ENCODE measurements around the gene CCSER1.

Gene CCSER1

DNA sequence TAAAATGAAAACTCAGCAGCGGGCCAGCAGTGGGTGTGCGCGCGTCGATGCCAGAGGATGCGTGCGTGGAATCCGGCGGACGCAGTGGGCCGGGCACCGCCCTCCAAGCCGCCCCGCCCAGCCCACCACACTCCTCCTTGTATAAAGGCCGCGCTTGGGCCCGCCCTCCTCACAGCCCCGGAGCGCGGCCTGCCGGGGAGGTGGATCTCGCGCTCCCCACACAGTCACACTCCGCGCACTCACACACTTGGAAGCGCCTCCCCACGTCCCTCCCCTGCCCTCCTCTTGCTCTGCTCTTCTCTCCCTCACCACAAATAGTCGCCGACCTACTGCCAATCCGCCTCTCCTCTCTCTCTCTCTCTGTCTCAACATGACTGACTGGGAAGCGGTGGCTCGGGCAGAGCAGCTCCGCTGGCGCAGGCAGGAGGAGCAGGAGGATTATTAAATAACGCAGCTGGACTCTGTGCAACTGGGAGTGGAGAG lies at the start of gene CCSER1:
TSS of gene CCSER1 (plus strand) at position 172 of the 483 bp plus-strand sequence.
- peak; percentile 45 for DNase-seq

DNA sequence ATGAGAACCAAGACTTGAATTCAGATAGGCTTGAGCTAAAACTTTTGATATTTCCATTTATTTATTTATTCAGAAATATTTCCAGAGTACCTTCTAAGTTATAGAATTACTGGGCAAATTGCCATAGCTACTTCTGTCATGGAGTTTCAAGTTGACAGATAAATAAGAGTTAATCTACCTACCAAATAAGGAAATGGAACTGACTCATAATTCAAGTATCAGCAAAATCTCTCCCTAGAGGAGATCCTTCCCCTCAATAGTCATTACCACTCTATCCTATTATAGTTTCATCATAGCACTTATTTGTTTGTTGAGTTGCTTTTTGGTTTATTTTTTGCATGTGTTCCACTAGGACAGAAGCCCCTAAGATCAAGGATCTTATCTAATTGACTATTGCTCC lies 48.8 kb upstream of the CCSER1 start:
- no peak for DNase-seq

DNA sequence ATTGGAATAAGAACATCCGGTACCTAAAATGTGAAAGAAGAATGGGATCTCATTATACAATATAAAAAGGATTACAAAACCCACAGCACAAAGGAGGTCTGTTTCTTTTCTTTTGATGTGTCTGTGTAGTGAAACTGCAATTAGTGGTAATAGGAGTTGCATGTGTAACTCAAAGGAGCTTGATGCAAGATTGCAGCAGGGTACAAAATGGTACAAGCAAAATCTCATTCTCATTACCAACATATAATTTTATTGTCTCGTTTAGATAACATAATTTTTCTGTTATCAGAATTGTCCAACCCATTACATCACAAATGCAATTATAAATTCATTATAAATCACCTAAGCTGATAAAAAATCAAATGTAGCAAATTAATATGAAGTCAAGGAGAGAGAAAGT lies 47.1 kb upstream of the CCSER1 start:
- DNase-seq: no peak

DNA sequence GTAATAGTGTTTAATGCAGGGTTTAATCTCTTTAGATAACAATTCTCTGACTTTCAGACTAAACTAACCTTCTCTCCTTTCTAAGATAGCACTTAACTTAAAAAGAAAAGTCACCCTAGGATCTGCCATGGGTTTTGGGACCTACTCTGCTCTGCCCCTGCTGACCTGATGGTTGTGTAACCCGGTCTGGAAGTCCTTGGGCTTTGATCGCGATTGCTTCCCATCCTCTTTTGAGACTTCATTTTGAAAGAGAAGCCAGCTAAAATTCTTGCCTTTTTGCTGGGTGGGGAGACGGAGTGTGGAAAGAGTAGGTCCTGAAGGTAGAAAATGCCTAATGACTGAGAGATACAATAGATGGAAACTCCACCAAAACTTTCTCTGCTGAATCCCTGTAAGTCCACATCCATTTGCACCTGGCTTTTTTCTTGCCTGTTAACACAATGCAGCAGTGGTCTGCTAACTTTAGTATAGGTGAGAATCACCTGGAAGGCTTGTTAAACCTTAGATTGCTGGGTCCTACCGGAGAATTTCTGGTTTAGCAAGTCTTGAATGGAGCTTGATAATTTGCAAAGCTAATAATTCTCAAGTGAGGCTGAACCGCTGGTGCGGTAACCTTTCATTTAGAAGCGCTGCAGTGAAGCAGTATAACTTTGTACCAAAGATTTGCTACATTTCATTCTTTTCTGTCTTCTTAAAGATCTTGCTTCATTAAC lies 45.6 kb upstream of the CCSER1 start:
- DNase-seq: no peak

DNA sequence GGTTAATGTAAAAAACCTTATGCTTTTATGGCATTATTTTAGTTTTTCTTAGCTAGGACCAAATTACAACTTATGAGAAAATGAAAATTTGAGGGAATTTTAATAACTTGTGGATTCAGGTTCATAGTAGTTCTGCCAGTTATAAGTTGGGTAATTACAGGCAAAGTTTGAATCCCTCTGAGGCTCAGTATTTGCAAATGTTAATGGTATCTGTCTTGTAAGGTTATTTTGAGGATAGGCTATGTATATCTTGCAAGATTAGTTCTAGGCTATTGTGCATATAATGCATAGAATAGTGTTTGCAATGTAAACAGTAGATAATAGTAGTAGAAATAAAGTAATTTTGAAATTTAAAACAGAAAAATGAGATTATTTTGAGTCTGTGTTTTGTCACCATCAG lies 44.7 kb upstream of the CCSER1 start:
- no peak for DNase-seq

DNA sequence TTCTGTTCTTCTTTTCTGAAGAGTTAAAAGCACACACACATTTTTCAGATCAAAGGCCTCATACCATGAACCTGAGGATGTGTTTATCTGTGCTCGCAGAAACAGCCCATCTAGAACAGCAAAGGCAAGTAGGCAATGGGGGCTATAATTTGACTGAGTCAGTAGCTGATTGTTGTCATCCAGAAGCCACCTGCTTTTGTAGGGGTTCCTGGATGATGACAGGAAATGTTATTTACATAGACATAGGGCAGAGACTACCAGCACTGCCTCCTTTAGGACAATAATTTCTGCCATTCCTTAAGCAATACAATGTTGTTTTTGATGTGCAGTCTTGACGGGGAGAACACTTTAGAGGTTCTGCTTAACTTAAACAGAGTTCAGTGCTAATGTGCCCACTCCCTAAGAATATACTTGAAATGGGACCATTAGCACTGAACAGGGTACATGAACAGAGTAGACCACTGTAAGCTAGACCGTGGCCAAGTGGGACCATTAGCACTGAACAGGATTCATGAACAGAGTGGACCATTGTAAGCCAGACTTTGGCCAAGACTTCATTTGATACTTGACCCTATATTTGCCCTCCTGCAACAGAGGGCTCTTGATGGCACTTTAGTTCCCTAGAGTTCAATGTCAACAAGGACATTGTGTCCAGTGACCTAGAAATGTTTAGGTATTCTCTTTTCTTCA lies 42.8 kb upstream of the CCSER1 start:
- DNase-seq: no peak

DNA sequence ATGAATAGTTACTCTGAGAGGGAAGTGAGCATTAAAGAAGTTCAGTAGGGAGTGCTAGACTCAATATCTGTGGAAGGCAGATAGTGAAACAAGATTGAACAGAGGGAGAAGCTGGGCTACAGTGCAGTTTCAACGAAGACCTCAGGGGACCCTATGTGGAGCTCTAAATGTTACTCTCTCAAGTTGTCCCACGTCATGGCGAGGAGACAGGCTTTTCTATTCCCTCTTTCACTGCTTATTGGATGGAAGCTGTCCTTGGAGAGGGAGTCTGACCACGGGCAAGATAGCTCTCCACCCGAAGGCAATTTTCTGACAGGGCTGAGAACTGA lies 42.3 kb upstream of the CCSER1 start:
- DNase-seq: no peak

DNA sequence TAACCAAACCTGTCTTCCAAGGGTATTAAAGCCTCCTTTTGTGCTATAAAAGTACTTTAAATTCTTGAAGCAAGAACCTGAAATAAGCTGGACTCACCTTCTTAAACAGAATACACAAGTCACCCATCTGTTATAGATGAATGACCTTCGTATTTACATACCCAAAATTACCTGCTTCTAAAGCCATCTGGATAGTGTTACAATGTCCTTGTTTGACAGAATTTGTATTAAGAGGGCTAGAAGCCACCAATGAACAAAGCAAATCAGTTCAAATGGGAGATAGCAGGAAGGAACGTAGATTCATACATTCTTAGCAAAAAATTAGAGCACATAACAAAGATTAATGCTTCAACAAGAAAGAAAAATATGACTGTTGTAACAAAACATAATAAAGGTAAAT lies 33.7 kb upstream of the CCSER1 start:
- DNase-seq: no peak

DNA sequence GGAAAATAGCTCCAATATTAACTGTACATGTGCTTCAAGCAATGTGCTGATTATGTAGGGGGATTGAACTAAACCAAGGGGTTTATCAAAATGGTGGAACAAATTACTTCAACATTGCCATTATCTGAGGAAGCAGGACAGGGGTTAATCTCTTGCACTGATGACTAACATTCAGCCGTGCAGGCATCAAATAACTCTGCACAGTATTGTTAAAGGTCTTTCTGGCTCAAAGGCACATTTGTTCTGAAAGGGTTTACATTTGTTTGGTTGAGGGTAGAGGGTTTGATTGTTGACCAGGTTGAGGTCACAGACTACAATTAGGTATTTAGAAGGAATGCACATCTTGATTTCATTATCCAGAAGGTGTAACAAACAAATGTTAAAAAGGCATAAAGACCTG lies 32.2 kb upstream of the CCSER1 start:
- no peak for DNase-seq

DNA sequence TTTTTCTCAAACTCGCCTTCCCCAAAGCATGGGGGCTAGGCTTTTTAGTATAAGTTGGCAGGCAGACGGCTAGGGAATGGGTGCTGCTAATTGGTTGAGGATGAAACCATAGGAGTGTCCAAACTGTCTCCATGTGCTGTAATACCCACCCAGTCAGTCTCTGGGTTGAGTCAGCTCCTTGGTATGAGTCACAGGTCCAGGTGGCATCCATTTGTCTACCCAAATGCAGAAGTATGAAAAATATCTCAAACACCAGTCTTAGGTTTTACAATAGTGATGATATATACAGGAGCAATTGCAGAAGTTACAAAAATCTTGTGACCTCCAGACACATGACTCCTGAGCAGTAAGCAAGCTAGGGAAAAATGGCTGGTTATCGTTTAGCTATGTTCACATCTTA lies 27.4 kb upstream of the CCSER1 start:
- no peak for DNase-seq

DNA sequence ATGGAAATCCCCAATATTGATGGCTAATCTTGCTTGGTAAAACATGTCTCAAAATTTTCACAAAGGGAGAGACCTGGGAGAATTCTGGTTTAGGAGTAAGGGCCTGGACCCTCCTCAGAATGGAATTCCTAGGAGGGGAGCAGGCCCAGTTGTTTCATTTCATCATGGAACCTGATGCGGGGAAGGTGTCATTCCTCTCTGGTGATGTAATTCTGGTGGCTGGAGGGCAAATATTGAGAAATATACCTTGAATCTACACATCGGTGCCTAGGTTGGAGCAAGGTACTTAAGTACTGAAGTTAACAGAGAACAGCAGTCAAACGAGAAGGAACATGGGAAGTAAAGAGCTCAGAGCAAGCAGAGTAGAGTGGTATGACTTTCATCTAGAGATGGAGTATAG lies 23.2 kb upstream of the CCSER1 start:
- DNase-seq: no peak

DNA sequence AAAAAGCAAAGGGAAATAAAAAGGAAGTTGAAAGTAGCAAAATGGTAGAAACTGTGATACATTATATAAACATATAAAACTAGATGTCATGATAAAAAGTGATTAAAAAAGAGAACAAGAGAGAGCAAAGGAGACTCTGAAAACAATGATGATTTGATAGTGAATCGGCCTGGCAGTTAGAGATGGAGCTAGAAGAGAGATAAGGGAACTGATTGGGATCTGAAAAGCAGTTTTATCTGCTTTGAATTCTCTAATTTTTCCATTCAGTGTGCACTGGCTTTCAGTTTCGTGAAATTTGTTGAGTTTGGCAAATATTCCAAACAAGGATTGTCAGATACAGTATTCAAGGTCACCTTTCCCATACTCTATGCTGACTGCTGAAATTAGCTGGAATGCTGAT lies 21.9 kb upstream of the CCSER1 start:
- DNase-seq: no peak

DNA sequence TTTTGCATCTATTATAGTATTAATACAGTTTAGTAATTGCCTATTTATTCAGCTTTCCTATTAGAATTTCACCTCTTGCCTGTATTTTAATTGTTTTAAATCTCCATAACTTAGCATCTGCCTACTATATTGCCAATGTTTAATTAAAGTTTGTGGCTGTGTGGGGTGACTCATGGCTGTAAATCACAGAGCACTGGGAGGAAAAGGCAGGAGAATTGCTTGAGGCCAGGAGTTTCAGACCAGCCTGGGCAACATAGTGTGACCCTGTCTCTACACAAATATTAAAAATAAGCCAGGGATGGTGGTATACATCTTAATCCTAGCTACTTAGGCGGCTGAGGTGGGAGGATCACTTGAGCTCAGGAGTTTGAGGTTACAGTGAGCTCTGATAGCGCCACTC lies 14.5 kb upstream of the CCSER1 start:
- no peak for DNase-seq

DNA sequence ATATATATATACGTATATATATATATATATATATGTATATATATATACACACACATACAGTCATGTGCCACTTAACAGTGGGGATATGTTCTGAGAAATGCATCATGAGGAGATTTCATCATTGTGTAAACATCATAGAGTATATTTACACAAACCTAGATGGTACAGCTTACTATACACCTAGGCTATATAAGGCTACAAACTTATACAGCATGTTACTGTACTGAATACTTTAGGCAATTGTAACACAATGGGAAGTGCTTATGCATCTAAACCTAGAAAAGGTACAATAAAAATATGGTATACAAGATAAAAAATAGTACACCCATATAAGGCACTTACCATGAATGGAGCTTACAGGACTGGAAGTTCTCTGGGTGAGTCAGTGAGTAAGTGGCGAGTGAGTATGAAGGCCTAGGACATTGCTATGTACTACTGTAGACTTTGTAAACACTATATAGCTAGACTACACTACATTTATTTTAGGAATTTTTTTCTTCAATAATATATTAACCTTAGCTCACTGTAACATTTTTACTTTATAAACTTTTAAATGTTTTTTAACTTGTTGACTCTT lies 13.2 kb upstream of the CCSER1 start:
- no peak for DNase-seq

DNA sequence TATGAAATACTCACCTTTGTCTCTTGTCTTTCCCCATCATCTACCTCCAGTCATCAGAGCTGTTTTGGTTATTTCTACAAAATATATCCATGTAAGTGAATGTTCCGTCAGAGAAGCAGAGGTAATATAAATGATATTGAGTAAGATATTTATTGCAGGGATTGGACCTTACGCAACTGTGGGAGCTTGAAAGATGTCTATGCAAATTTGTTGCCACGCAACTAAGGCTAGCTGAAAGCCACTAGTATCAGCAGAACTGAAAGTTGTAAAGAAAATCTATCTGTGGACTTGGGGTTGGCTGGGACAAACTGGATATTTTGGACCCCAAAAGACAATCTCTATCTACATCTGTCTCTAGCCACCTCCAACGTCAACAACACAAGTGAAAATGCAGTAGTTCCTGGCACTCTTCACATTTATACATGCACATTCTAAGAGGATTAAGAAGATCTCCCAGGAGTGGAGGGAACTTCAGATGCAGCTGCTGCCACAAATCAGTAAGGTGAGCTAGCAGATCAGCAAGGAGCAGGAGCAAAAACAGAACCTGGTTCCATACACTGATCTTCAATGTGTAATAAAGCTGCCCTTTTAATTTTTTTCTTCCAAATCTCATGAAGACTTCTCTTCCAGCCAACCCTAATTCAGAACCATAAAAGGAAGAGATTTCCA lies 8.5 kb upstream of the CCSER1 start:
- DNase-seq: no peak

DNA sequence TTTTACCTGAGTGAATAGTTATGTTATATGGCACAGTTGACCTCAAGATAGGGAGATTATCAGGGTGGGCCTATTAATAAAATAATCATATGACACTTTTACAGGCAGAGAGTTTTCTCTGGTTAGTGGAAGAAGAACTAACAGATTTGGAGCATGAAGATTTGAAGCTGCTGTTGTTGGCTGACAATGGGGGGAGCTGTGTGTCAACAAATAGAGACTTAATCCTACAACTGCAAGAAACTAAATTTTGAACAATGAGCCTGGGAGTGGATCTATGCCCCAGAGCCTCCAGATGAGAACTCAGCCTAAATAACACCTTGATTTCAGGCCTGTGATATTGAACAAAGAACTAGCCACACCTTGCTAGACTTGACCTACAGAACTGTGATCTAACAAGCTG lies 7.2 kb upstream of the CCSER1 start:
- no peak for DNase-seq

DNA sequence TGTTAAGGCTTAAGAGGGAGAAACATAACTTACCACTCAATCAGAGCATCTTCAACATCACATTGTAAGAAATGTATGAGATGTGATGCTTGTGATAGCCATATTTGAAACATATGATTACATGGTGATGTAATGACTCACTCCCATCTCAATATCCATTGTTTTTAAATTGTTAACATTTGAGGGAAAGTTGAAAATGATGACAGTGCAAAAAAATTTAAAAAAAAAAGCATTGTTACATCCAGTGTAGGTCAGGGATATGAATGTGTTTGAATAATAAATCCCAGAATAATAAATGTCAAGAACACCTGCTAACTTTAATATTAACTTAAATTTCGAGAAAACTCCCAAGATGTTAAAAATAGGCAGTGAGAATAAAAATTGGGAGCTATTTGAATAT lies 6.4 kb upstream of the CCSER1 start:
- DNase-seq: no peak

DNA sequence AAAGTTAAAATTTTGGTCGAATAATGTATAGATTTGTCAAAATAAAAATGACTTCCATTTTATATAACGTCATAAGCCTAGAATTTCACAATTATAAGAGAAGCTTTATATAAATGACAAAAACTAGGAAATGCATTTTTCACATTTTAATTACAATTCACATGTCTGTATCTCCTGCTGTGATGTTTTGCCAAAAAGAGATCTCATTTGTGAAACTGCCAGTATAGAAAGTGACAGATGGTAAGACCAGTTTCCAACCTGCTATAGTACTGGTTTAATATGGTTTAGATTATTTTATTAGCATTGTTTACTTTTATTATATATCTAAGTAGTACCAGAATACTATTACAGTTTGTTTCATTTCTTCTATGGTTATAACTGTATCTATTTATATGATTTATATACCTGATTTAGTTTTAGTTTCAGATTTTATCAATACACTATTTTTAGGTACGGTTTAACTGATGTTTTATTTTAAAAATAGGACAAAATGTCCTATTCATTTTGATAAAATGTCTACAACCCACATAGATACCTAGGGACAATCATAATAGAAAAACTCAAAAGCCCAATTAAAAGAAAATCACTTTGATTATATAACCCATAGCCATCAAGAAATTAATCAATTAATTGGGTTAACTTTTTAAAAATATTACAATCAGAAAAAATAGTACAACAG lies 5.4 kb upstream of the CCSER1 start:
- no peak for DNase-seq

DNA sequence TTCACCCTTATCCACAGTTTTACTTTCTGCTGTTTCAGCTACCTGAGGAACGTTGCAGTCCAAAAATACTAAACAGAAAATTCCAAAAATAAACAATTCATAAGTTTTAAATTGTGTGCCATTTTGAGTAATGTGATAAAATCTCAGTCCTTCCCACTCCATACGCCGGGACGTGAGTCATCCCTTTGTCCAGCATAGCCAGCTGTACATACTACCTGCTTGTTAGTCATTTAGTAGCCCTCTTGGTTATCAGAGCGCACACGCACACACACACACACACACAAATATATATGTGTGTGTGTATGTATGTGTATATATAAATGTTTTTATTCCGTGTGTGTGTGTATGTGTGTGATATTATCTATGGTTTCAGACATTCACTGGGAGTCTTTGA lies 4.8 kb upstream of the CCSER1 start:
- DNase-seq: no peak

DNA sequence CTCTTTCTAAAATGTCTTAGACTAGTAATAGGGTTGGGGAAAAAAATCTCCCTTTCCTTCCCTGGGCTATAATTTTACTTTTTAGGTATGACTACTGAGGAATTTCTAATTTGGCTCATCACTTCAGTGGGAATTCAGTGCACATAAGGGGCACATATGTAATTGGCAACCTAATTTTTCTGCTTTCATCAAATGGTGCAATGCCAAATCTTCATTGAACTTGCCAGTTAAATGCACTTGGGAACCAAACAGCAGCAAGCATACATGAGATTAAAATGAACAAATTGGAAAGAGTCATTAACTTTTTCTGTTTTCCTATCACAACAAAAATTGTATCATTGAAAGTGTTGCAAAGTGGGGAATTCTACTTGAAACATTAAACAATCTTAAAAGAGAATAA lies 2.9 kb upstream of the CCSER1 start:
- DNase-seq: no peak

DNA sequence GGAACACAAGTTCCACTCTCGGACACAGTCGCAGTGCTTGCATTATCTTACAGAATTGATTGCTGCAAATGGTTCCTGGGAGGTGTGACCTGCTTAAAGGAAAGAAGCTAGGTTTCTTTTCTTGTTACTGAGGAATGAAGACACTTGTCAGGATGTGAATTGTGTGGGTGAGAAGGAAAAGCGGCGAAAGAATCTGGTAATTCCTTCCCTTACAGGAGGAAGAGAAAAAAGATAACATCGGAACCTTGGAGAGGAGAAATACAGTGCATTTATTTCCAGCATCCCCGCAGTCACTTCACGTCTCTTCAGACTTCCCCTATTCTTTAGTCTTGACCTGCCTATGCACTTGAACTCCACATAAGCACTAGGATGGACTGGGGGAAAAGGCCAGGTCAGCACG lies 389 bp upstream of the CCSER1 start:
- DNase-seq: no peak

DNA sequence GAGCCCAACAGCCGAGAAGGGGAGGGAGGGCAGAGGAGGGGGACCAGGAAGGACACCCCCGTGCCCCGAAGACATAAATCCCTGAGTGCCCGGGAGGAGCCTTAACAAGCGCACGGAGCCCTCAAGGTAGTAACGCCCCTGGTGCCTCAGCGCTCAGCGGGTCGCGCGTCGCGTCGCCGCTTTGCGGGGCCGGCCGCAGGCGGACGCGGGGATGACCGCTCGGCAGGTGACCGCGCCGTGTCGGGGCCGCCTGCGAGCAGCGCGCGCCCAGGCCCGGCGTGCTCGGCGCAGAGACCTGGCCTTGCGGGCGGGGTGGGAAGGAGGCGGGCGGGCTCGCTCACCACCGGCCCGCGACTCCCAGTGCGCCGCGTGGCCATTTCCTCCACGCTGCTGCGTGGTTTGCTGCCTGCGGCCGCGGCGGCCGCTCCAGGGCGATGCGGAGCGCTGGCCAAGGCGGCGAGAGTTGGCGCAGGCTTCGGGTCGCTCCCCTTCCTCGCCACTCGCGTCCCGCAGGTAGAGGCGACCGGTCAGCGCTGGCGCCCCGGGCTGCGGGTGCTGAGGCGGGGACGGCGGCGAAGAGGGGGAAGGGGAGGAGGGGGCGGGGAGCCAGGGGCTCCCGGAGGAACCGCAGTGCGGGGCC lies 632 bp downstream of the CCSER1 start:
- DNase-seq: no peak

DNA sequence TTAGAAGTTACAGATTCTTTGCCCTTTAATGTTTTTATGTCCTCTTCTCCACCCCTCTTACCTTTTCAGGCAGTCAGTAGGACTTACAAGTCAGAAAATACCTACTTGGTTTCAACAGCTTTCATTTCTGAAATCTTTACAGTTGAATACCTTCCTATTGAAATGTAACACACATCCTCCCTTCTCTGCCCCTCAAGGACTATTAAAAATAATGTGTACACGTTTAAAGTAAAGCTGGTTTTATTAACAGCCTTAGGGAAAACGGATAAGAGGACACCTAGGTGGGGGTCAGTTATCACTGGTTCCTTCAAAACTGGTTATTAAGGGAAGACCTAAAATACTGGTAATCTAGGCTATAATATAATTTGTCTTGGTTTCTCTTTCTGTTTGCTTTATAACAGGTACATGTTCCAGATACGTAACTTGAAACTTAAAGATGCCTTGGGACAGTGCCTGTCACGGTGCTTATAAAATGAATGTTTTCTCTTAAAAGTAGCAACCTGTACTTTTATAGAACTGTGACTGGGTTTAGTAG lies 1.8 kb downstream of the CCSER1 start:
- no peak for DNase-seq

Measured in CD4-positive, alpha-beta T cell treated with Interleukin-6 for 4 hours (primary cell).